HepG2 (cell line): Measurements from ENCODE around the gene CSNK2A1.

Source experiments
- HDAC2 ChIP-seq: sonication (generic); formaldehyde crosslinking; IDR thresholded peaks from 2 replicates; pipeline ENCODE4 v1.4.0; 2020; ENCODE audit warnings: missing genetic modification reagents
- NR0B2 ChIP-seq: sonication (generic); formaldehyde crosslinking; IDR thresholded peaks from 2 replicates; pipeline ENCODE4 v1.4.0; 2020; ENCODE audit warnings: mild to moderate bottlenecking, missing genetic modification reagents
- NR2C2 ChIP-seq: sonication (generic); formaldehyde crosslinking; IDR thresholded peaks from 2 replicates; pipeline ENCODE4 v1.4.0; 2020; ENCODE audit warnings: missing genetic modification reagents, mild to moderate bottlenecking, moderate library complexity, borderline replicate concordance
- RAD51 ChIP-seq: fragments of 450-650 bp; IDR thresholded peaks from 2 replicates; pipeline ENCODE4 v1.6.1; 2016; ENCODE audit warnings: borderline replicate concordance
- ZBTB33 ChIP-seq: sonication (generic); formaldehyde crosslinking; IDR thresholded peaks from 2 replicates; pipeline ENCODE4 v1.4.0; 2020; ENCODE audit warnings: missing genetic modification reagents

- TF ChIP-seq NR2C2 (CRISPR knock-in tag) (no peak), ZBTB33 (no peak), HDAC2 (no peak), NR0B2 (CRISPR knock-in tag) (no peak), RAD51 (no peak)
Observed at GRCh38 chr20:532530-532929, 11.1 kb downstream of the CSNK2A1 start.
